ENCODE measurements around the gene ASB8.

The ASB8 gene

DNA sequence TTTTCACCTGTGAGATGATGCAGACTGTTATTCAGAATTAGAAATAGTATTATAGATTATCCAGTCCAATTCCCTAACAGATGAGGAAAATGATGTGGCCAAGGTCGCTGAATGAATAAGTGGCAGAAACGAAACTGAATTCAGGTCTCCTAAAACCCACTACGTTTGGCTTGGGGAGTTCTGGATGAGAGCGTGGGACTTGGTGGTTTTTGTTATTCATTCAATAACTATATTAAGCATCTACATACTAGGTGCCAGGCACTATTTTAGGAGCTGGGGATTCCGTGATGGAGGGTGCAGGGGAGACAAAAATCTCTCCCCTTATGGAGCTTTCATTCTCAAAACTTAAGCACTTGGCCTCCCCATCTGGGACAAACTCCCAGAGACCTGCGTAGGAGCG, 25.3 kb upstream of the ASB8 start:
- Histone ChIP-seq H3K36me3 (ENCODE audit: insufficient read depth) (no peaks in the 10 kb centered on the region), H3K4me3 (IDR thresholded peaks at IDR 0.05; ENCODE audit: insufficient read depth, low read depth, low read length) (no peak overlapping the region), H3K4me2 (peak overlapping the region; percentile 72), H3K27me3 (ENCODE audit: insufficient read depth, low read depth) (no peaks in the 10 kb centered on the region), H3K79me2 (ENCODE audit: insufficient read depth, low read depth) (no peaks in the 10 kb centered on the region), H3K9ac (peak overlapping the region; percentile 9; the same call in 1 of the 2 replicates), H2AFZ (ENCODE audit: low read depth) (peak overlapping the region; percentile 85), H3K27ac (no peak overlapping the region), H3K4me1 (ENCODE audit: low read depth, poor library complexity, severe bottlenecking) (peaks cover 13% of the 10 kb centered on the region), H4K20me1 (ENCODE audit: insufficient read depth) (no peaks in the 10 kb centered on the region)
- TF ChIP-seq CTCF (conservative IDR thresholded peaks at IDR 0.05; ENCODE audit: low read depth, low read length): no peak; the same call in 1 of the 2 replicates

- no peak for TF ChIP-seq CTCF (conservative IDR thresholded peaks at IDR 0.05; ENCODE audit: low read depth, low read length)
- Histone ChIP-seq H3K27ac (no peak overlapping the region), H3K4me2 (no peak overlapping the region), H2AFZ (ENCODE audit: low read depth) (no peak overlapping the region), H3K4me1 (ENCODE audit: low read depth, poor library complexity, severe bottlenecking) (peaks cover 27% of the 10 kb centered on the region), H3K36me3 (ENCODE audit: insufficient read depth) (no peaks in the 10 kb centered on the region), H3K4me3 (IDR thresholded peaks at IDR 0.05; ENCODE audit: insufficient read depth, low read depth, low read length) (no peak overlapping the region), H3K79me2 (ENCODE audit: insufficient read depth, low read depth) (no peaks in the 10 kb centered on the region), H4K20me1 (ENCODE audit: insufficient read depth) (no peaks in the 10 kb centered on the region), H3K9ac (no peak overlapping the region), H3K27me3 (ENCODE audit: insufficient read depth, low read depth) (no peaks in the 10 kb centered on the region)
Observed at GRCh38 chr12:48180857-48181495, 23.7 kb upstream of the ASB8 start.

- Histone ChIP-seq H3K27me3 (ENCODE audit: insufficient read depth, low read depth) (no peaks in the 10 kb centered on the region), H3K36me3 (ENCODE audit: insufficient read depth) (no peaks in the 10 kb centered on the region), H3K27ac (no peak overlapping the region), H2AFZ (ENCODE audit: low read depth) (no peak overlapping the region), H3K4me2 (no peak overlapping the region), H3K9ac (no peak overlapping the region), H3K4me3 (IDR thresholded peaks at IDR 0.05; ENCODE audit: insufficient read depth, low read depth, low read length) (no peak overlapping the region), H4K20me1 (ENCODE audit: insufficient read depth) (no peaks in the 10 kb centered on the region), H3K4me1 (ENCODE audit: low read depth, poor library complexity, severe bottlenecking) (peaks cover 31% of the 10 kb centered on the region), H3K79me2 (ENCODE audit: insufficient read depth, low read depth) (no peaks in the 10 kb centered on the region)
- no peak for TF ChIP-seq CTCF (conservative IDR thresholded peaks at IDR 0.05; ENCODE audit: low read depth, low read length)
Observed at GRCh38 chr12:48180424-48180823, 23.1 kb upstream of the ASB8 start.

GRCh38 chr12:48179466-48179865, 22.2 kb upstream of the ASB8 start:
- Histone ChIP-seq H3K27me3 (ENCODE audit: insufficient read depth, low read depth) (no peaks in the 10 kb centered on the region), H3K4me3 (IDR thresholded peaks at IDR 0.05; ENCODE audit: insufficient read depth, low read depth, low read length) (no peak overlapping the region), H2AFZ (ENCODE audit: low read depth) (no peak overlapping the region), H3K79me2 (ENCODE audit: insufficient read depth, low read depth) (no peaks in the 10 kb centered on the region), H3K4me2 (no peak overlapping the region), H4K20me1 (ENCODE audit: insufficient read depth) (no peaks in the 10 kb centered on the region), H3K4me1 (ENCODE audit: low read depth, poor library complexity, severe bottlenecking) (peaks cover 34% of the 10 kb centered on the region), H3K9ac (no peak overlapping the region), H3K36me3 (ENCODE audit: insufficient read depth) (no peaks in the 10 kb centered on the region), H3K27ac (no peak overlapping the region)
- TF ChIP-seq CTCF (conservative IDR thresholded peaks at IDR 0.05; ENCODE audit: low read depth, low read length): no peak
